Mesothelial cell of epicardium (in vitro differentiated cells): ENCODE results near the gene ITGB3. TPM values are rescaled to one million over a fixed set of nuclear protein-coding genes. Genes with fewer than 3 reads are reported as not detected.
"Not testable (repeated sequence)": the region's sequence is repeated elsewhere in the genome, so short reads cannot be mapped to it uniquely, and the experiment has no call there.

Experiments used
- DNase-seq, 2 experiments: peaks; one replicate each; pipeline ENCODE4 v3.0.0; 2021; ENCODE audit warnings: low spot score in 2 of 2; ENCODE audit not compliant: unreplicated experiment in 2 of 2
- H3K27ac Mint-ChIP-seq: 2 replicates; pipeline ENCODE4 v1.8.0; 2021; ENCODE audit warnings: mixed read lengths
- H3K27me3 Mint-ChIP-seq: 2 replicates; pipeline ENCODE4 v1.8.0; 2021; ENCODE audit warnings: low read depth, mixed read lengths
- H3K36me3 Mint-ChIP-seq: 2 replicates; pipeline ENCODE4 v1.8.0; 2021; ENCODE audit warnings: mixed read lengths
- H3K4me1 Mint-ChIP-seq: 2 replicates; pipeline ENCODE4 v1.8.0; 2021; ENCODE audit warnings: mixed read lengths
- H3K4me3 Mint-ChIP-seq: 2 replicates; pipeline ENCODE4 v1.8.0; 2021; ENCODE audit warnings: mild to moderate bottlenecking, moderate library complexity, mixed read lengths
- H3K9me3 Mint-ChIP-seq: 2 replicates; pipeline ENCODE4 v1.8.0; 2021; ENCODE audit warnings: mixed read lengths
- CTCF ChIP-seq: fragments of 200-600 bp; sonication (generic); IDR thresholded peaks from one replicate; pipeline ENCODE4 v1.5.0; 2021; ENCODE audit warnings: antibody characterized with exemption; ENCODE audit not compliant: unreplicated experiment
- total RNA-seq: library from RNA; stranded (reverse); gene quantifications from 3 replicates; pipeline ENCODE4 v1.2.1, GENCODE V29; 2021

Gene ITGB3
- total RNA-seq, 1 donor from 2014 or later = 1.0 TPM

- no peak for TF ChIP-seq CTCF
- H3K27me3 Mint-ChIP-seq = peaks cover 22% of the 10 kb centered on the region
- no peaks in the 10 kb centered on the region for H3K36me3 Mint-ChIP-seq
- no peak overlapping the region for H3K27ac Mint-ChIP-seq
- H3K9me3 Mint-ChIP-seq = peaks cover 3% of the 10 kb centered on the region
- no peak overlapping the region for H3K4me3 Mint-ChIP-seq
- DNase-seq = no peak
- no peaks in the 10 kb centered on the region for H3K4me1 Mint-ChIP-seq
These were observed 9.0 kb downstream of the ITGB3 start for GRCh38 chr17:47262586-47262985.

- H3K9me3 Mint-ChIP-seq = peaks cover under 1% of the 10 kb centered on the region
- H3K4me3 Mint-ChIP-seq = no peak overlapping the region
- DNase-seq = no peak
- H3K4me1 Mint-ChIP-seq = no peaks in the 10 kb centered on the region
- H3K27me3 Mint-ChIP-seq = peaks cover 8% of the 10 kb centered on the region
- H3K36me3 Mint-ChIP-seq = no peaks in the 10 kb centered on the region
- no peak for TF ChIP-seq CTCF
- no peak overlapping the region for H3K27ac Mint-ChIP-seq
These were observed 10.5 kb downstream of the ITGB3 start for GRCh38 chr17:47264166-47264565.

DNA sequence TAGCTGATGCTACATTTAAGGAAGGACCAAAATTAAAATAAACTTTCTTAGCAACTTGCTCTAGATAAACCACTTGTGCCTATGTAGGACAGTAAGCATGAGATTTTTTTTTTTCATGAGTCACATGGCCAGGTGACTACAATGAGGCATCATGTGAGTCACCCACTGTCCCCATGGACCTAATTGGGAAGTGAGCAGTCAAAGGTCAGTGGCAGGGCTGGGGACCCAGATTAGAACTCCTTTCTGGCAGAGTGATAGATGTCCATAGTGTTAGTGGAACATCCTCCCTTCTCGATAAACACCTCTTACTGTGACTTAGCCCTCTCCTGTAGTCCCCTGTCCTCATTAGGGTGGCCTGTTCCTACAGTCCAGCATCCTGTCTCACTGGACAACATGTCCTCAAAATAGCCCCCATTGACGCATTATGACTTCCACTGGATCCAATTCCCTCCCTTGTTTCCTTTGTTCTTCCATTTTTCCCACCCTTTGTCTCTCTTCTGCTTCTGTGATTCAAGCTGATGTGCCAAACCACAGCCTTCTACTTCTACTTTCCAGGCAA lies 12.4 kb downstream of the ITGB3 start:
- Mint-ChIP-seq H3K4me1 (no peaks in the 10 kb centered on the region), H3K27me3 (no peaks in the 10 kb centered on the region), H3K4me3 (no peak overlapping the region), H3K9me3 (peaks cover 7% of the 10 kb centered on the region), H3K27ac (no peak overlapping the region), H3K36me3 (no peaks in the 10 kb centered on the region)
- DNase-seq = no peak
- no peak for TF ChIP-seq CTCF

- Mint-ChIP-seq H3K4me3 (no peak overlapping the region), H3K36me3 (no peaks in the 10 kb centered on the region), H3K4me1 (no peaks in the 10 kb centered on the region), H3K9me3 (peaks cover 7% of the 10 kb centered on the region), H3K27ac (no peak overlapping the region), H3K27me3 (no peaks in the 10 kb centered on the region)
- no peak for TF ChIP-seq CTCF
- no peak for DNase-seq
These were observed 13.2 kb downstream of the ITGB3 start for GRCh38 chr17:47266782-47267181.

DNA sequence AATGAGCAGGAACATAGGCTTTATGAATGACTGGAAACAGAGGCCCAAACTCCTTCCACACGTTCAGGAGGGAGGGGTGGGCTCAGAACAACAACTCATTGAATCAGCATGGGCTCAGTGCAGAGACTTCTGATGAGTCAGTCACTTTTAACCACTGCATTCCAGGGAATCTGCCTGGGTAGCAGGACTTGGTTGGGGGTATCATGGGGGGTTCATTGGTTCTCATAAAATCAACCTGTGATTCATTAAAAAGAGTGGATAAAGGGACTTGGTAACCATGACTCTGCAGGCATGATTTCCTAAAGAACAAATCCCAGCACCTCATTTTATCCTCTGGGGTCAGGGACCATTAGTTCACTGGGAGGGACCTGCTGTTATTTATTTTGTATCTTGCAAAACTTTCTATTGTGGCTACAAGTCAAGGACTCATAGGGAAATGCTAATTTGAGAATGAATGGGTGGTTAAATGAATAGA lies 13.8 kb downstream of the ITGB3 start:
- TF ChIP-seq CTCF = no peak
- DNase-seq = no peak
- Mint-ChIP-seq H3K27me3 (no peaks in the 10 kb centered on the region), H3K27ac (no peak overlapping the region), H3K9me3 (peaks cover 7% of the 10 kb centered on the region), H3K36me3 (no peaks in the 10 kb centered on the region), H3K4me3 (no peak overlapping the region), H3K4me1 (no peaks in the 10 kb centered on the region)

GRCh38 chr17:47268964-47269363 lies 15.3 kb downstream of the ITGB3 start:
- H3K9me3 Mint-ChIP-seq, H3K4me1 Mint-ChIP-seq, H3K27ac Mint-ChIP-seq, H3K27me3 Mint-ChIP-seq, DNase-seq, H3K4me3 Mint-ChIP-seq, H3K36me3 Mint-ChIP-seq: not testable (repeated sequence)

GRCh38 chr17:47269561-47270280 lies 16.1 kb downstream of the ITGB3 start:
- H3K9me3 Mint-ChIP-seq, H3K4me3 Mint-ChIP-seq, H3K4me1 Mint-ChIP-seq, H3K27ac Mint-ChIP-seq, H3K36me3 Mint-ChIP-seq, H3K27me3 Mint-ChIP-seq, DNase-seq: not testable (repeated sequence)
